Activated CD4-positive, alpha-beta T cell treated with anti-CD3 and anti-CD28 coated beads for 4 hours (primary cell): ENCODE data around the gene SLC15A3.

ENCODE experiments used
- DNase-seq, 2 donors: peaks; one replicate each; pipeline ENCODE4 v3.0.0-alpha.2; 2020

The SLC15A3 gene

DNA sequence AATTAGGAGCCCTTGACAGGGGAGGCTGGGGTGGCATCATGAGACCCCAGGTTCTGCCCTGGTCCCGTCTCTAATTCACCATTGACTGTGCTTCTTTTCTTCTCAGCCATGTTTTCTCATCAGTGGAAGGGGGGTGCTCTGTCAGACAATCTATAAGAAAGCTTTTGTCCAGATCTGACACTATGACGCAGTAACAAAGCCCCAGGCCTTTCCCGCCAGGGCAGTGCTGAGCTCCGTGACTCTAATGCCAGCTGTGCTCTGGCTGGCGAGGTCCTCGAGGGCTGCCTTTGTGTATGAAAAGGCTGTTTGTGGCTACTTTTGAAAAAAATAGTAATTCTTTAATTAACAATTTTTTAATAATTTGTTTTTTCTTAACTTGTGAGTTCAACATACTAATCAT lies 22.8 kb upstream of the SLC15A3 start:
- peak; percentile 9 to 37 for DNase-seq

DNA sequence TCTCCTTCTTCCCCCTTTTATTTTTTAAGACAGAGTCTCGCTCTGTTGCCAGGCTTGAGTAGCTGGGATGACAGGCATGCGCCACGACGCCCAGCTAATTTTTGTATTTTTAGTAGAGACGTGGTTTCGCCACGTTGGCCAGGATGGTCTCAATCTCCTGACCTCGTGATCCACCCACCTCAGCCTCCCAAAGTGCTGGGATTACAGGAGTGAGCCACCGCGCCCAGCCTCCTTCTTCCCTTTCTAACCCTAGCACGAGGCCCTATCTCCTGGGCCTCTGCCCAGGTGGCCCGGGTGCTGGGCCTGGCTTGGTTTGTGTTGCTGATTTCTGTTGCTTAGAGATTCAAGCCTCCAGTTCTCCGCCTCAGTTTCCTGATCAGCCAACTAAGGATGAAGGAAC lies 22.3 kb upstream of the SLC15A3 start:
- DNase-seq, result peak in 1 of 2 donors; percentile 20

DNA sequence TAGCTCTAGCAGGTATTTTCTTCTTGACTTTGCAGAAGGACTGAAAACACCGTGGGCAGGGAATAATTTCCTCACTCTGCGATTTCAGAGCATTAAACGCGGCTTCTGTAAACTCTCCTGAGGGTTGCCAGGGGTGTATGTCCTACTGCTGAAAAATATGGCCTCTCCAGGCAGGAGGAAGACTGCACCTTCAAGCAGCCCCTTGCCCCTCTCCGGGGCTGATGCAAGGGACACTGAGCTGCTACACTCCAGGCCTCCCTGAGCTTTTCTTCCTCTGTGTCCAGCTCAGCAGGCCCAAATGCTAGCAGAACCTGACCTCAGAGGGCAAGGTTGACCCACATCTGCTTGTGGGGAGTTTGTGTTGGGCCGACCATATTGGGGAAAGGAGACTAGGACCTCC lies 21.7 kb upstream of the SLC15A3 start:
- DNase-seq, result peak in 1 of 2 donors; percentile 13

DNA sequence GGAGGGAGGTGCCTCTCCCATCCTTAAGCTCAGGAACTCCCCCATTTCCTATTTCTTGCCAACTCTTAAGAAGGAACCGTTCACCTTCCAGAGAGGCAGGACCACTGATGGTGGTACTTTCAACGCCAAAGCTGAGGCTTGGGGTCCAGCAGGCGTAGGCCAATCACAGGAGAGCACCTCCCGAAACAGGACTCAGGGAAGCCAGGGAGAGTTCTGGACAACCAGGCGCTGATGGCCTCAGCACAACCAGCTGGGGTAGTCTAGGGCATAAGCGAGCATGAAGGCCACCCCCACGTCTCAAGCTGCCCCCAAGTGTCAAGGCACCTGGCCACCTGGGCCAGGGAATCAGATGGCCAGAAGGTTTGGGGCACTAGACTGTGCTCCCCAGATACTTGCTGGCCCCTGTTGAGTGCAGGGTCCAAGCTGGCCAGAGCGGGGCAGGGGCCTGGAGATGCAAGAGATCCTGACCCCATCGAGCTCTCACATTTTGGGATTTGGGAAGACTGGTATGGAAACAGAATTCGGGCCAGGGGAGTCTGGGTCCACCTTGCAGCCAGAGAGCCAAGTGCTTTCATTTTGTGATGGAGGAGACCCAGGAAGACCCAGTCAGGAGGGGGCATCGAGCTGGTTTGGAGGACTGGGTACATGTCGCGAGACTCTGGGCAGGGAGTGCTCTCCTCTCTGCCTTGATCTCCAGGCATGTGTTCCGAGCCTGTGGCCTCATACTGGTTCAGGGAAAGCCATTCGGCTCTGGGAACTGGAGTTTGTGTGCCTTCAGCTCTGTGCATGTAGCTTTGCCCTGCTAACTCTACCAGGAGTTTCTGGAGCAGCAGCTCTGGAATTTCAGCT lies 20.4 kb upstream of the SLC15A3 start:
- peak in 1 of 2 donors; percentile 24 for DNase-seq

DNA sequence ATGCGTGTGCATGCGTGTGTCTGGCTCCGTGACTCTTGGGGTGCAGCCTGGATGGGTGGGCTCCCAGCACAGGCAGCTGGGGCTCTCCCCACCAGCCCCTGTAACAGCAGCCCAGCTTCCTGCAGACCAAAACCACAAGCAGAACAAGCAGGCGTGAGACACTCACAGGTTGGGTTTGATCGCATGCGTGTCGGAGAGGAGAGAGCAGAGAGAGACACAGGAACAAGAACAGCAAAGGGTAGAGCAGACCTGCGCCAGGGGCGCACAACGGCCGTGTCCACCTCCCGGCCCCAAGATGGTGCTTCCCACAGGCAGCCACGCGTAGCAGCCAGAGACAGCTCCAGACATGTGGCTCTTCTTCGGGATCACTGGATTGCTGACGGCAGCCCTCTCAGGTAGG lies 19.5 kb upstream of the SLC15A3 start, which contains the start of gene CD6:
CD6 (plus strand) TSS at position 161 of the 400 bp plus-strand sequence; CDS start at position 347, 186 bp downstream.
- peak; percentile 66 to 68 for DNase-seq

DNA sequence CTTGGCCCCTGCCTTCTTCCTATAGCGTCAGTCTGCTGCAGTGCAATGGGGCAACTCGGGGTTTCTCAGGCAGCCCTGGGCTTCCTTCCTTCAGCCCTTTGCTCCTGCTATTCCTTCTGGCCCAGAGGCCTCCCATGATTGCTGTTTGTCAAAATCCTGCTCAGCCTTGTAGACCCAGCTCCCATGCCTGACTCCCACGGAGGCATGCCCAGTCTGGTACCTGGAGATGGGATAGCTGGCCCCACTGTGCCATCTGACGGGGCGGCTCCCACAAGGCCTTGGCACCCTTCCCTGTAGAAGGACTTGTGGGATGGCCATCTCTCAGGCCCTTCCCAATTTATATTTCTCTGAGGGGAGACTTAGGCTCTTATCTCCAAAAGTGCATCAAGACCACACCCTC lies 18.9 kb upstream of the SLC15A3 start:
- no peak for DNase-seq

DNA sequence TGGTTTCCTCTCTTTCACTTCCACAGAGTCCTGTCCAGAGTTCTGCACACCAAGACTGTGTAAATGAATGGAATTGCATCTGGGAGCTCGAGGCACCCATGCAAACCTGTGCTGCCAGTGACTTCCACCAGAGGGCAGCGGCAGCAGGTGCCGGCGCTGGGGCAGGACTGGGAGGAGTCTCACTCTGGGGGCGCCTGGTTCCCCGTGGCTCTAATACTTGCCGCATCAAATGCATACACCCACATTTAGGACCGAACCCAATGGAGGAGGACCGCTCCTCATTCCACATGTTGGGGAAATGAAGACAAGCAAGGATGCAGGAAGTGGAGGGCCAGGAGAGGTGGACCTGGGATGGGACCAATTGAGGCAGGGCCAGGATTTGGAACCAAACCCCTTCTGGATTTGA lies 18.4 kb upstream of the SLC15A3 start:
- DNase-seq, result peak; percentile 81 to 85

DNA sequence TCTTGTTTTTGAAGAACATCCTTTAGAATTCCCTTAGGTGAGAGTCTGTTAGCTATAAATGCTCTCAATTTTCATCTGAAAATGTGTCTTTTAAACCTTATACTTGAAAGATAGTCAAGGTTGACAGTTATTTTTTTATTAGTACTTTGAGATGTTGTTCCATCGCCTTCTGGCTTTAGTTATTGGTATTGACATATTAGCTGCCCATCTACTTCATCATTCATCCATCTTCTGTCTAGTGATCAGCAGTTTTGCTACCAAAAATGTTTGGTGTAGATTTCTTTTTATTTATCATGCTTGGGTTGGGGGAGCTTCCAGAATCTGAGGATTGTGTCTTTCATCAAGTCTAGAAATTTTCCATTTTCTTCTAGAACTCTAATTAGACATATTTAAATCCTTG lies 16.2 kb upstream of the SLC15A3 start:
- no peak for DNase-seq

DNA sequence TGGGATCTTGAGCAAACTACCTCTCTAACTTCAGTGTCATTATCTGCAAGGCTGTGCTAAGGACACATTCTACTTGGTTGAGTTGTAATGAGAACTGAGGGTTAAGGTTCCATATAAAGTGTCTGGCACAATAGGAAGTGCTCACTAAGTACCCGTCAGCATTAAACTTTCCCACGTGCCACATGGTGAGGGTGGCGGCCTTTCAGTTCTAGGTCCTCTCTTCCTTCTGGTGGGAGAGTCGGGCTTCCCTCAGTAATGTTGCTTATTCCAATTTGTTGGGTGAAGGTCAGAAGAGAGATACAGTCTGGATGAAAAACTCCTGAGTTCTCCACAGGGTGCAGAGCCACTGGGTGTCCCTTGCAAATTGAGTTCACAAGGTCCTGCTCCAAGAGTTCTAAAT lies 14.9 kb upstream of the SLC15A3 start:
- no peak for DNase-seq

DNA sequence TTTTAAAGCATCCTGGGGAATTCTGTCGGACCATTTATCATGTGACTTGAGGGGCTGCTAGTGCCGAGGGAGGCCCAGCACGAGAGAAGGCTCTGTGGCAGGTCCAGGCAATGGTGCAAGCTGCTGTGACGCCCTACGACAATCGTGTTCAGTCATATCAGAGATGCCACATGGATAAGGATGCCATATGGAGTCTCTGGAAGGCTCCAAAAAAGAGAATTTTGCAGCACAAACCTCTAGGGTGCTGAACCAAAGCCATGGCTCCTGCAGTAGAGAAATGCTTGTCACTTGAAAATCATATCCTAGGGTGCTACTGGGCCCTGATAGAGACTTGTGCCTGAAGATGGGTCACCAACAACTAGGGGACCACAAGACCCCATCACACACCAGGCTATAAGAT lies 12.8 kb upstream of the SLC15A3 start:
- DNase-seq, result no peak

DNA sequence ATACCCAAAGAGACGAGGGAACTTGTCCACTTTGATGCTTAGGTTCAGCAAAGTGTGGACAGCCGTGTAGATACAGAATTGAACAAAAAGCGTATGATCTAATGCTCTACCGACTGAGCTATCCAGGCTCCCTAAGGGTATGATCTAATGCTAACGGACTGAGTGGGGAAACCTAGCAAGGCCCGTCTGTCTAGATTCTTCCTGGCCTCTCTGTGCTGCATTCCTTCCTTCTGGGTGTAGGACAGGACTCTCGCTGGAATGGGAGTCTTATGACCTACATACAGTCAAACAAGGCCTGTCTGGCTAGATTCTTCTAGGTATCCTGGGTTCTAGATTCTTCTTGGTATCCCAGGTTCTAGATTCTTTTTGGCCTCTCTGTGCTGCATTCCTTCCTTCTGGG lies 8.4 kb upstream of the SLC15A3 start:
- no peak for DNase-seq

DNA sequence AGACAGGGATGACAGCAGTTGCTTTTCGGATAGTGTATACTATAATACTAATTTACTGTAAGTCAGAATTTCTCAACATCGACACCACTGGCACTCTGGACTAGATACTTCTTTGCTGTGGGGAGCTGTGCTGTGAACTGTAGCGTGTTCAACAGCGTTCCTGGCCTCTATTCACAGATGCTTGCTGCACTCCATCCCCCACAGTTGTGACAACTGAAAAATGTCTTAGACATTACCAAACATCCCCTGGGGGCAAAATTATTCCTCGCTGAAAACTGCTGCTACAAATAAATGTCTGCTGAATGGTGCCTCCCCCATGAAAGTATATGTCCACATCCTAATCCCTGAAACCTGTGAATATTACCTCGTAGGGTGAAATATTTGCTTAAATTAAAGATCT lies 7.5 kb upstream of the SLC15A3 start:
- DNase-seq, result no peak

DNA sequence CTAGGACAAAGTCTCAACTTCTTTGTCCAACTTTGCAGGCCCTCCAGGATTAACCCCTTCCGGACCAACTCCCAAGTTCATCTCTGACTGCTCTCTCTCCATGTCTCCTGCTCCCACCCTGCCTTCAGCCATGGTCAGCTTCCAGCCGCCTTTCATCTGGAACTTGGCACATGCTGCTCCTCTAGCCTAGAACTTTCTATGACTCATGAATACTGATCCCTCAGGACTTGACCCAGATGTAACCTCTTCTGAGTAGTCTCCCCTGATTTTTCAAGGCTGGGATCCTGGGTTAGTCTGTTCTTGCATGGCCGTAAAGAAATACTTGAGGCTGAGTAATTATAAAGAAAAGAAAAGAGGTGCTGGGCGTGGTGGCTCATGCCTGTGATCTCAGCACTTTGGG lies 5.2 kb upstream of the SLC15A3 start:
- no peak for DNase-seq

DNA sequence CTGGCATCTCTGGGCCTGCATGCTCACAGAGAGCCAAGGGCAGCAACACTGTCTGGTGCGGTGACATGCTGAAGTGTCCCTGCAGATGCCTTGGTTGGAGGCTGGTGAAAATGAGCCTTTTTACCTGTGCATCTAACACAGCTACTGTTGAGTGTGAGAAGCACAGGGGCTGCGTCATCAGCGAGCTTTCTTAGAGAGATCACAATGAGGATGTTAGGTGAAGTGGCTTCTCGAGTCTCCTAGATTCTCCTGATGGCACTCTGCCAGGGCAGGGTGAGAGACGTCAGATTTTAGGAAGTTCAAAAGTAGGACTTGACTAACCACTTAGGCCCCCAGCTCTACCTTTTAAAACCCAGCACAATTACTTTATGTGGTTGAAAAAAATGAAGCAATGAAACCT lies 3.6 kb upstream of the SLC15A3 start:
- no peak for DNase-seq

DNA sequence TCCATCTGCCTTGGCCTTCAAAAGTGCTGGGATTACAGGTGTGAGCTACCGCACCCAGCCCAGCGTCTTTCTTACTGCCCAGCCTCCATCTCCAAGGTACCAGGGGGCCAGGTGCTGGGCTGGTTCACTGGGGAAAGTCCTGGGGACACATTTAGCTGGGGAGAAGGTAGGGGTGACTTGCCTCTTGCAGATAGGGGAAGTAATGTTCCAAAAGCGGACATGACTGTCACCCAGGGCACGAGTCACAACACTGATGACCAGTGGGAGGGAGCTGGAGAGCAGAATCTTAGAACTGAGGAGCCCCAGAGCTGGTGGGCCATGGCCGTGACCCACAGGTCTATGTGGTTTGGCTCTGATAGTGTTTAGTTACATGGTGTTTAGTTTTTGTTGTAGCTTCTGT lies 2.4 kb upstream of the SLC15A3 start:
- no peak for DNase-seq

DNA sequence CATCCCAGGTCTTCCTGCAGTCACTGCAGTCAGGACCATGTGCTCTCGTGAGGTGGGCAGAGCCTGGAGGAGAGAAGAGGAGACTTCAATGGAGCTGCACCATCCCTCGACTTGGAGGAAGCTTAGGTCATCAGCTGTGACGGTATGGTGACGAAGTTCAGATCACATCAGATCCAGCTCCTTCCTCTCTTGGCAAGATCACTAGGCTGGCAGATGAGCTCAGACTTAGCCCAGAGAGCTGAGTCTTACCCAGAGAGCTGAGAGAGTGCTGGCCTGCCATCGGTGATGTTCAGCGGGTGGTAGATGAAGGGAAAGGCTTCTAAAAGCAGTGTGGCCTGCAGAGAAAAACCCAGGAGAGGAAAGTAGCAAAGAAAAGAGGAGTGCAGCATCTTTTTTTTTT lies 1.8 kb upstream of the SLC15A3 start:
- no peak for DNase-seq

DNA sequence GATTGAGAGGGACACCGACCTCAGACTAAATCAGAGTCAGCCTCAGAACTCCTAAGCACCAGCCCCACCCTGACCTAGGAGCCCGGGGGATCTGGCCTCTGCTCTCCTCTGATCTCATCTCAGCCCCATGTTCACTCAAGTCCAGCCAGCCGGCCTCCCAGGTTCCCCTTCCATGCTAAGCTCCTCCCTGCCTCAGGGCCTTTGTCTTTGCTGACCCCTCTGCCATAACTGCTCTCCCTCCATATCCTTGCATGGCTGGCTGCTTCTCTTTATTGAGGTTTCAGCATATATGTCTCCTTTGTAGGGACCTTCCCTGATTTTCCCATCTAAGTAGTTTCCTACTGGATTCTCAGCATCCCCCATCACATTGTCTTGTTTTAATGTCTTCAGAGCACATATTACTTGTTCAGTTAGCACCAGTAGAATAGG lies 780 bp upstream of the SLC15A3 start:
- no peak for DNase-seq

DNA sequence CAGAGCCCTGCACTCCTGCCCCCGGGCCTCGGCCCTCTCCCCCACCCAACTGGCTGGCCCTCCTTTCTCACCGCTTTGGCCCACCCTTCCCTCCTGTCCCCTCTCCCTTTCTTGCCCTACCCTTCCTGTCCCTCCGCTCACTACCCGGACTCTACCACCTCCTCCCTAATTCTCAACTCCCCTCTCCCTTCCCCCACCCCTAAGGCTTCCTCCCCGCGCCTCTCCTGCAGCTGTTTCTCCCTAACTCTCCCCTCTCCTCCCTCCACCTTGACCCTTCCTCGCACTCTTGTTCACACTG lies 421 bp downstream of the SLC15A3 start:
- no peak for DNase-seq

DNA sequence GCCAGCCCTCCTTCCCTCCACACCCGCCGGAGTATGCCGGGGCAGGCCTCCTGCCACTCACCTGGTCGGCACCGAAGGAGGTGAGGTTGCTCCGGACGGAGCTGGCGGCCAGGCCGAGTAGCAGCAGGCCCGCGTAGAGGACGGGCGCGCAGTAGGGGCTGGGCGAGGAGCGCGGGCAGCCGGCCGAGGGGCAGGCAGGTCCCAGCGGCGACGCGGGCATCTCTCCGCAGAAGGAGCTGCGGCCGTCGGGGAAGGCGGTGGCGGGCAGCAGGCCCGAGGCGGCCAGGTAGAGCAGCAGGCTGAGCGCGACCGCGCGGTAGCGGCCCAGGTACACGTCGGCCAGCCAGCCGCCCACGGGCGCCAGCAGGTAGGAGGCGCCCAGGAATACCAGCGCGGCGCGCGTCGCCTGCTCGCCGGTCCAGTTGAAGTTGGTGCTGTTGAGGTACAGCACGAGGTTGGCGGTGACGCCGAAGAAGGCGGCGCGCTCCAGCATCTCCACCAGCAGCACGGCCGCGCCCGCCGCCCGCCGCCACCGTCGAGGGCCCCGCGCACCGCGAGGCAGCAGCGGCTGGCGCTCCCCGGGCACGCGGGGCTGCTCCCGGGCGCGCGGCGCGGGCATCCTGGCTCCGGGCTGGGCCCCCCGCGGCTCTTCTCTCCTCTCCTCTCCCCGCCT lies 907 bp downstream of the SLC15A3 start:
- peak; percentile 31 to 36 for DNase-seq

DNA sequence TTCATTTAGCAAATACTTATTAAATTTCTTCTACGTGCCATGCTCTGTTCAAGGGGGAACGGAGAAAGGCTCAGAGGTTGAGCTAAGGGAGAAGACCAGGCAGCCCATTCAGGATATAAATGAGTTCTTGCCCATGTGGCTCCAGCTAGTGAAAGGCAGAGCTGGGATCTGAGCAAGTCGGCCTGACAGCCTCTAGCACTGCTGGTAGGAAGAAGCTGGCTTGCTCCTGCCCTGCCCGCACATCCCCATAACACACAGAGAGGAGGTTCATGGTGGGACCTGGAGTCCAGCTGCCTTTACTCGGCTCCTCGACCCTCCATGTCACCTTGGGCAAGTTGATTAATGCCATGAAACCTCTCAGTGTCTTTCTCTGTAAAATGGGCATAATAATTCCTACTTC lies 2.0 kb downstream of the SLC15A3 start:
- DNase-seq, result no peak

DNA sequence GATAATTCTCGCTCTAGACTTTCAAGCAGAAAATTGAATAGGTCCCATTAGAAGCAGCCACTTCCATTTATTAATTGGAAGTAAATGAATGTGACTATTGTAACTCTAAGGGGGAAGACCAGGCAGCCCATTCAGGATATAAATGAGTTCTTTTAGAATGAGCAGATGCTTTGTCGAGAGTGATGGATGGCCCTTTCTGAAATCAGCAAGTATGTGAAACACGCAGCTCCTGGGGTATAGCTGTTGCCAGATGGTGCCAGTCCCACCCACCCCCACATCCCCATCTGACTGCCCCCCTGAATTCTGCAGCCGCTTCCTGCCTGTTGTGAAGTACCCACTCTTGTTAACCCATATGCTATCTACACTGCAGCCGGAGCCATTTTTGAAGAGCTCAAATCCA lies 3.7 kb downstream of the SLC15A3 start:
- no peak for DNase-seq

DNA sequence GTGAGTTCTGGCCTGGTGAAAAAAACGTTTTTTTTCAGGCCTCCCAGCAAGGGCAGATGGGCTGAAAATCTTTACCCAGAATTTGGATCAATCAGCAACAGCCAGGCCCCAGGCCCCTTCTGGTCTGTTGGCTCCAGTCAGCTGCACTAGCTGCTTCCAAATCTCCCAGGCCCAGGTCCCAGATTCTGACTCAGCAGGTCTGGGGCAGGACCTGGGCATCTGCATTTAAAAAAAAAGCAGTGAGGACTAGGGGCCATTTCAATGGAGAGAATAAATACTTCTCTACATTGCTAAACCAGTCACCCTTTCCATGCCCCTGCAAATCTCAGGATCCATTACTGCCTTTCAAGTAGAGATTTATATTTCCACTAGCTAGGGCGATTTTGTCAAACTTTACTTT lies 4.3 kb downstream of the SLC15A3 start:
- DNase-seq, result no peak

DNA sequence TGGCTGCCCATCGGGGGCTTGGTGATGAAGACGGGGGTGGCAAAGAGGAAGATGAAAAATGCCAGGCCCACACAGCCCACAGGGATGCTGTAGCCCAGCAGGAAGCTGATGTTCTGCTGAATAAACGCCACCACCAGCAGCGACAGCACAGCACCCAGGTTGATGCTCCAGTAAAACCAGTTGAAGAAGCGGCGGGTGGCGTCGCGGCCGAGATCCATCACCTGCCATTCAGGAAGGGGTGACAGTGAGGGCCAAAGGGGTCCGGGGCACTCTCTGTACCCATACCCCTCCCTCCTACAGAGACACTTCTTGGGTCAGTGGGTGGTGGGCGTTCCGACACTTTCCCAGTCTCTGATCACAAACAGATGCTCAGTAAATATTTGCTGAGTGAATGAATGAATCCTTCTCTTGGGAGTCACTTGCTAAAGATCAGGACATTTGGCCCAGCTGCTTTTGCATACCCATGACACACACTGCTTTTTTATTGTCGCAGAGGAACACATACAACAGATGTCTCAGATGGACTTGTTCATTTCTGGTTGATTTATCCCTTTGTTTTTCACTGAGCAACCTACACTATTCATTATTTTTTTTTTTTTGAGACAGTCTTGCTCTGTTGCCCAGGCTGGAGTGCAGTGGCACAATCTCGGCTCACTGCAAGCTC lies 5.2 kb downstream of the SLC15A3 start:
- no peak for DNase-seq

DNA sequence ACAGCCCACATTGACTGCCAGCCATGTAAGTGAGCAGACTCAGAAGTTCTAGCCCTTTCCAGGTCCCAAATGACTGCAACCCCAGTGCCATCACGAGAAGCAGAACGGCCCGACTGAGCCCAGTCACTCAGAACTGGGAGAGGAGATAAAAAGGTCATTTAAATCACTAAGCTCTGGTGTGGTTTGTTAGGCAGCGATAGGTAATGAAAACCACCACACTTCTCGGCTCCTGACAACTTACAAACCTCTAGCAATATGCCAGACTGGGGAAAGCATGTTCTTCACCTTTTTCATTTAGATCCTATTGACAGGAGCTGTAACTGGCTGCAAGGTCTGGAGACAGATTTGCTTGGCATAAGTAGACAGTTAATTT lies 6.7 kb downstream of the SLC15A3 start:
- no peak for DNase-seq
